ENCODE measurements around the gene DEPDC7.

Gene DEPDC7

GRCh38 chr11:33063326-33063881, 47.7 kb downstream of the DEPDC7 start:
- FAIRE-seq, result no peak

GRCh38 chr11:33064033-33064825, 48.6 kb downstream of the DEPDC7 start:
- FAIRE-seq, result no peak

- FAIRE-seq, result no peak
Measured at GRCh38 chr11:33064866-33065265, 49.2 kb downstream of the DEPDC7 start.

GRCh38 chr11:33065445-33066178, 49.9 kb downstream of the DEPDC7 start:
- no peak for FAIRE-seq

GRCh38 chr11:33067294-33067693, 51.6 kb downstream of the DEPDC7 start:
- no peak for FAIRE-seq

GRCh38 chr11:33068611-33069340, 53.1 kb downstream of the DEPDC7 start:
- FAIRE-seq, result no peak

- FAIRE-seq, result no peak
Measured at GRCh38 chr11:33072465-33072864, 56.8 kb downstream of the DEPDC7 start.
